GM19455 (cell line): ENCODE results near the gene CTSF.
"Not testable (repeated sequence)": the region's sequence is repeated elsewhere in the genome, so short reads cannot be mapped to it uniquely, and the experiment has no call there.

Experiments
- ATAC-seq: cut with Tn5 transposase; IDR thresholded peaks from one replicate; pipeline ENCODE4 v1.9.1; 2021; ENCODE audit not compliant: unreplicated experiment

The CTSF gene

GRCh38 chr11:66559866-66560676 is 8.3 kb downstream of the CTSF start:
- no peak for ATAC-seq

- no peak for ATAC-seq
Observed at GRCh38 chr11:66559142-66559865, 9.1 kb downstream of the CTSF start.

- no peak for ATAC-seq
Observed at GRCh38 chr11:66557733-66558326, 10.6 kb downstream of the CTSF start.

GRCh38 chr11:66556086-66556485 is 12.3 kb downstream of the CTSF start:
- no peak for ATAC-seq

- no peak for ATAC-seq
Observed at GRCh38 chr11:66555416-66555815, 13.0 kb downstream of the CTSF start.

- ATAC-seq = no peak
Observed at GRCh38 chr11:66554602-66555001, 13.8 kb downstream of the CTSF start.

- no peak for ATAC-seq
Observed at GRCh38 chr11:66550887-66551286, 17.5 kb downstream of the CTSF start.

GRCh38 chr11:66549696-66550095 is 18.7 kb downstream of the CTSF start:
- ATAC-seq = no peak

GRCh38 chr11:66548774-66549630 is 19.4 kb downstream of the CTSF start:
- ATAC-seq = no peak

GRCh38 chr11:66548041-66548440 is 20.4 kb downstream of the CTSF start:
- no peak for ATAC-seq

GRCh38 chr11:66547662-66548009 is 20.8 kb downstream of the CTSF start:
- no peak for ATAC-seq

GRCh38 chr11:66546966-66547661 is 21.3 kb downstream of the CTSF start:
- no peak for ATAC-seq

GRCh38 chr11:66546368-66546965 is 21.9 kb downstream of the CTSF start, which contains the start of gene ACTN3:
ACTN3 (plus strand) TSS chr11:66546903; CDS start chr11:66546938, 35 bp downstream.
- ATAC-seq = no peak

GRCh38 chr11:66545701-66546367 is 22.6 kb downstream of the CTSF start, which contains the start of gene ZDHHC24:
ZDHHC24 (minus strand) TSS chr11:66546048; CDS start chr11:66546003, 45 bp downstream.
- peak; percentile 82 for ATAC-seq

GRCh38 chr11:66544952-66545351 is 23.5 kb downstream of the CTSF start:
- ATAC-seq = not testable (repeated sequence)

- no peak for ATAC-seq
Observed at GRCh38 chr11:66543263-66544107, 24.9 kb downstream of the CTSF start.

- no peak for ATAC-seq
Observed at GRCh38 chr11:66542362-66542761, 26.0 kb downstream of the CTSF start.

- no peak for ATAC-seq
Observed at GRCh38 chr11:66541892-66542291, 26.5 kb downstream of the CTSF start.
